GM19025 (cell line): ENCODE data around the gene STIP1.
"Not testable (repeated sequence)": the region's sequence is repeated elsewhere in the genome, so short reads cannot be mapped to it uniquely, and the experiment has no call there.

Experiments used
- ATAC-seq: cut with Tn5 transposase; IDR thresholded peaks from one replicate; pipeline ENCODE4 v1.9.1; 2021; ENCODE audit warnings: mild to moderate bottlenecking, low read depth, moderate library complexity; ENCODE audit not compliant: unreplicated experiment

STIP1 gene

GRCh38 chr11:64157631-64158394 lies 28.2 kb upstream of the STIP1 start:
- ATAC-seq: no peak

GRCh38 chr11:64161037-64161436 lies 24.9 kb upstream of the STIP1 start:
- no peak for ATAC-seq

GRCh38 chr11:64162769-64163168 lies 23.2 kb upstream of the STIP1 start:
- not testable (repeated sequence) for ATAC-seq

GRCh38 chr11:64163951-64164350 lies 22.0 kb upstream of the STIP1 start:
- no peak for ATAC-seq

GRCh38 chr11:64164392-64165312 lies 21.3 kb upstream of the STIP1 start:
- ATAC-seq: no peak

GRCh38 chr11:64165481-64165841 lies 20.5 kb upstream of the STIP1 start:
- no peak for ATAC-seq

- peak; percentile 77 for ATAC-seq
Measured at GRCh38 chr11:64165842-64166635, 19.9 kb upstream of the STIP1 start, which contains the start of gene MACROD1. MACROD1 (minus strand) TSS chr11:64166113; CDS start chr11:64165994, 119 bp downstream.

GRCh38 chr11:64170419-64170818 lies 15.6 kb upstream of the STIP1 start:
- no peak for ATAC-seq

GRCh38 chr11:64173616-64174355 lies 12.2 kb upstream of the STIP1 start:
- no peak for ATAC-seq

GRCh38 chr11:64176751-64177150 lies 9.2 kb upstream of the STIP1 start:
- no peak for ATAC-seq

GRCh38 chr11:64178203-64178602 lies 7.8 kb upstream of the STIP1 start:
- no peak for ATAC-seq

GRCh38 chr11:64178951-64179639 lies 6.9 kb upstream of the STIP1 start:
- ATAC-seq: no peak

- ATAC-seq: no peak
Measured at GRCh38 chr11:64180891-64181290, 5.1 kb upstream of the STIP1 start.

- ATAC-seq: no peak
Measured at GRCh38 chr11:64181506-64182411, 4.2 kb upstream of the STIP1 start.

- ATAC-seq: no peak
Measured at GRCh38 chr11:64183890-64184289, 2.1 kb upstream of the STIP1 start.

- peak; percentile 13 for ATAC-seq
Measured at GRCh38 chr11:64185175-64185692, 737 bp upstream of the STIP1 start.

- ATAC-seq: no peak
Measured at GRCh38 chr11:64186492-64187165, 658 bp downstream of the STIP1 start.

- no peak for ATAC-seq
Measured at GRCh38 chr11:64192434-64192833, 6.5 kb downstream of the STIP1 start.
